22Rv1 (cell line): Measurements from ENCODE around the gene ADAR.

ENCODE experiments used
- CTCF ChIP-seq: fragments of 450-650 bp; IDR thresholded peaks from 2 replicates; pipeline ENCODE4 v1.5.1; 2017; ENCODE audit warnings: mild to moderate bottlenecking
- ZFX ChIP-seq: fragments of 450-650 bp; IDR thresholded peaks from 2 replicates; pipeline ENCODE4 v1.6.1; 2017; ENCODE audit warnings: antibody characterized with exemption, borderline replicate concordance

GRCh38 chr1:154608397-154609270, 648 bp upstream of the ADAR start:
- TF ChIP-seq CTCF (no peak), ZFX (no peak)
